ENCODE data around the gene INSR. TPM values are rescaled to one million over a fixed set of nuclear protein-coding genes. Genes with fewer than 3 reads are reported as not detected.

INSR gene
- total and polyA plus RNA-seq, 2 donors (not counting 3 experiments of a cell fraction or from before 2014, with no cell fraction given), result 4.9 to 19.5 TPM

- intact Hi-C loops (cut with micrococcal nuclease) (no loop called here), dilution Hi-C loops (cut with MboI; ENCODE audit: extremely low pct_ligation_motif_present, low sequenced_read_pairs) (no loop called here)
- H3K27ac ChIP-seq (ENCODE audit: insufficient read depth, low read depth, low read length), result no peak overlapping the region
- H2AFZ ChIP-seq (ENCODE audit: low read depth, low read length), result no peak overlapping the region
- no peaks in the 10 kb centered on the region for H3K27me3 ChIP-seq (ENCODE audit: control insufficient read depth in 2 of 2, insufficient read depth in 2 of 2, low read length in 2 of 2)
- H3K36me3 ChIP-seq (ENCODE audit: control insufficient read depth in 2 of 2, extremely low read depth in 1 of 2, insufficient read depth in 2 of 2, low read length in 2 of 2), result no peaks in the 10 kb centered on the region
- FAIRE-seq (no peak), DNase-seq (ENCODE audit: low read depth, low spot score) (no peak)
- H4K20me1 ChIP-seq (replicated peaks; ENCODE audit: control insufficient read depth, extremely low read depth, insufficient read depth, low read length), result no peaks in the 10 kb centered on the region
- H3K9ac ChIP-seq (replicated peaks; ENCODE audit: extremely low read depth, insufficient read depth, low read length), result no peak overlapping the region
- ChIA-PET POLR2A (interaction anchor here (0.6 kb wide), 1 partner anchor 9 kb away, joined by 5 read pairs; no protein-coding TSS in a partner anchor), CTCF (no interaction called here)
- no peaks in the 10 kb centered on the region for H3K79me2 ChIP-seq (ENCODE audit: control insufficient read depth, insufficient read depth, low read length)
- no peaks in the 10 kb centered on the region for H3K9me1 ChIP-seq (replicated peaks; ENCODE audit: control insufficient read depth, extremely low read depth, insufficient read depth, low read length)
- no peak overlapping the region for H3K4me3 ChIP-seq (replicated peaks in 1 of 3; ENCODE audit: insufficient read depth in 1 of 3, low read depth in 1 of 3, low read length in 3 of 3)
- no peak overlapping the region for H3K4me2 ChIP-seq (ENCODE audit: insufficient read depth, low read length)
- BruUV-seq (replicated peaks), result no TSS peak
- no peaks in the 10 kb centered on the region for H3K9me3 ChIP-seq (replicated peaks; ENCODE audit: control insufficient read depth, insufficient read depth, low read length)
- peaks cover 3% of the 10 kb centered on the region for H3K4me1 ChIP-seq (ENCODE audit: control insufficient read depth, extremely low read depth, insufficient read depth, low read length)
- TF ChIP-seq POLR2AphosphoS5 (IDR thresholded peaks at IDR 0.05; ENCODE audit: insufficient read depth, low read depth, low read length) (no peak), EZH2 (IDR thresholded peaks at IDR 0.05; ENCODE audit: borderline replicate concordance, low read depth, low read length, severe bottlenecking) (no peak), MAX (IDR thresholded peaks at IDR 0.05; ENCODE audit: insufficient read depth, insufficient read length) (no peak), FOS (IDR thresholded peaks at IDR 0.05; ENCODE audit: borderline replicate concordance, insufficient read depth, low read length) (no peak), MYC (IDR thresholded peaks at IDR 0.05; ENCODE audit: low read depth, low read length) (no peak), GATA2 (IDR thresholded peaks at IDR 0.05; ENCODE audit: insufficient read depth, insufficient read length, low read depth, low read length) (no peak)
Observed at GRCh38 chr19:7297742-7298141, 3.5 kb upstream of the INSR start.

DNA sequence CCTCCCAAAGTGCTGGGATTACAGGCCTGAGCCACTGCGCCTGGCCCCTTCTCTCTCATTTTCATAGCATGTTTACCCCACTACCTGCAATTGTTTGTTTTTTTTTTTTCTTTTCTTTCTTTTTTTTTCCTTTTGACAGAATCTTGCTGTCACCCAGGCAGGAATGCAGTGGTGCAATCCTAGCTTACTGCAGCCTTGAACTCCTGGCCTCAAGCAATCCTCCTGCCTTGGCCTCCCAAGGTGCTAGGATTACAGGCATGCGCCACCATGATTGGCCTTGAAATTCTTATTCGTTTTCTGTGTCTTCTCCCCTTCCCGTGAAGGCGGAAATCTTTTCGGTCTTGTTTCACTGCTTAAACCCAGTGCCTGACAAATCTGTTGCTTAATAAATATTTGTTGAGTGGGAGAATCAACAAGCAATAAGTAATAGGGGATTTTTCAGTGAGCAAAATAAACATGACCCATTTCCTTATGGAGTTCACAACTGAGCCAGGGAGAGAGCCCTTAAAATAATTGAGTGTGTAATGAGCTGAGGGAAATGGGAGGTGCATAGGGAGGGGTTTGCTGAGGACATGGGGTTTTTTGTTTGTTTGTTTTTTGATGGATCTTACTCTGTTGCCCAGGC, 1.8 kb upstream of the INSR start:
- Histone ChIP-seq H3K9ac (replicated peaks; ENCODE audit: extremely low read depth, insufficient read depth, low read length) (no peak overlapping the region), H3K9me3 (replicated peaks; ENCODE audit: control insufficient read depth, insufficient read depth, low read length) (no peaks in the 10 kb centered on the region), H3K27me3 (ENCODE audit: control insufficient read depth in 2 of 2, insufficient read depth in 2 of 2, low read length in 2 of 2) (no peaks in the 10 kb centered on the region), H3K9me1 (replicated peaks; ENCODE audit: control insufficient read depth, extremely low read depth, insufficient read depth, low read length) (no peaks in the 10 kb centered on the region), H2AFZ (ENCODE audit: low read depth, low read length) (no peak overlapping the region), H3K36me3 (ENCODE audit: control insufficient read depth in 2 of 2, extremely low read depth in 1 of 2, insufficient read depth in 2 of 2, low read length in 2 of 2) (no peaks in the 10 kb centered on the region), H3K4me2 (ENCODE audit: insufficient read depth, low read length) (no peak overlapping the region), H3K4me3 (replicated peaks in 1 of 3; ENCODE audit: insufficient read depth in 1 of 3, low read depth in 1 of 3, low read length in 3 of 3) (no peak overlapping the region), H3K4me1 (ENCODE audit: control insufficient read depth, extremely low read depth, insufficient read depth, low read length) (peaks cover 3% of the 10 kb centered on the region), H3K79me2 (ENCODE audit: control insufficient read depth, insufficient read depth, low read length) (no peaks in the 10 kb centered on the region), H3K27ac (ENCODE audit: insufficient read depth, low read depth, low read length) (no peak overlapping the region), H4K20me1 (replicated peaks; ENCODE audit: control insufficient read depth, extremely low read depth, insufficient read depth, low read length) (no peaks in the 10 kb centered on the region)
- dilution Hi-C loops (cut with MboI; ENCODE audit: extremely low pct_ligation_motif_present, low sequenced_read_pairs) (no loop called here), intact Hi-C loops (cut with micrococcal nuclease) (loop anchor here (2.0 kb wide), 1 partner anchor 107 kb away; no protein-coding TSS in a partner anchor)
- no peak for TF ChIP-seq GATA2 (IDR thresholded peaks at IDR 0.05; ENCODE audit: insufficient read depth, insufficient read length, low read depth, low read length)
- TF ChIP-seq POLR2AphosphoS5 (IDR thresholded peaks at IDR 0.05; ENCODE audit: insufficient read depth, low read depth, low read length), result no peak
- no peak for TF ChIP-seq MYC (IDR thresholded peaks at IDR 0.05; ENCODE audit: low read depth, low read length)
- no peak for TF ChIP-seq FOS (IDR thresholded peaks at IDR 0.05; ENCODE audit: borderline replicate concordance, insufficient read depth, low read length)
- TF ChIP-seq CTCF (IDR thresholded peaks at IDR 0.05; ENCODE audit: extremely low read depth in 1 of 2, insufficient read depth in 1 of 2, low read depth in 1 of 2, low read length in 2 of 2), result no peak
- TF ChIP-seq POLR2A (IDR thresholded peaks at IDR 0.05; ENCODE audit: low read depth, low read length), result no peak
- no peak for TF ChIP-seq JUN (IDR thresholded peaks at IDR 0.05; ENCODE audit: borderline replicate concordance, insufficient read depth, insufficient read length, low read depth)
- TF ChIP-seq MAX (IDR thresholded peaks at IDR 0.05; ENCODE audit: insufficient read depth, insufficient read length), result no peak
- TF ChIP-seq EZH2 (IDR thresholded peaks at IDR 0.05; ENCODE audit: borderline replicate concordance, low read depth, low read length, severe bottlenecking), result no peak
- DNase-seq (ENCODE audit: low read depth, low spot score) (no peak), FAIRE-seq (no peak)
- ChIA-PET POLR2A (no interaction called here), CTCF (no interaction called here)
- BruUV-seq (replicated peaks), result no TSS peak

All from endothelial cell of umbilical vein (primary cell).